ENCODE results near the gene FEZF2. TPM values are rescaled to one million over a fixed set of nuclear protein-coding genes. Genes with fewer than 3 reads are reported as not detected.
A peak's percentile ranks its signal among the peaks of the same experiment; 100 is the strongest.

FEZF2 gene
- total and polyA plus RNA-seq, 3 donors from 2014 or later, result not detected

DNA sequence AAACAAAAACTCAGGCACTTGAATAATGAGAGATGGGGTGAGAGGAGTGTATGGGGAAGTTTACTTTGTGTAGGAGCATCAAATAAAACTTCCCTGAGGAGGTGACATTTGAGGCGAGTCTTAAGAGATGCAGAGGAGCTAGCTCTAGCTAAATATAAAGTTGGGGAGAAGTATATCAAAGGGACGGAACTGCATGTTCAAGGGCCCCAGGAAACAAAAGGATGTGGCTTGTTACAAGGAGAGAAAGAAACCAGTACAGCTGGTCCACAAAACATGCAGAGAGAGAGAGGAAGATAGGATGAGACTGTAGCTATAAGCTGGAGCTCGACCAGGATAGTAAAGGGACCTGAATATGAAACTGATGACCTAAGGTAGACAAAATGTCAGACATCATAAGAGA lies 17.6 kb downstream of the FEZF2 start:
- no peaks in the 10 kb centered on the region for H3K4me1 ChIP-seq
- H3K4me3 ChIP-seq, result no peak overlapping the region
- TF ChIP-seq POLR2A (IDR thresholded peaks at IDR 0.05), result no peak
- TF ChIP-seq, protein P1, sequence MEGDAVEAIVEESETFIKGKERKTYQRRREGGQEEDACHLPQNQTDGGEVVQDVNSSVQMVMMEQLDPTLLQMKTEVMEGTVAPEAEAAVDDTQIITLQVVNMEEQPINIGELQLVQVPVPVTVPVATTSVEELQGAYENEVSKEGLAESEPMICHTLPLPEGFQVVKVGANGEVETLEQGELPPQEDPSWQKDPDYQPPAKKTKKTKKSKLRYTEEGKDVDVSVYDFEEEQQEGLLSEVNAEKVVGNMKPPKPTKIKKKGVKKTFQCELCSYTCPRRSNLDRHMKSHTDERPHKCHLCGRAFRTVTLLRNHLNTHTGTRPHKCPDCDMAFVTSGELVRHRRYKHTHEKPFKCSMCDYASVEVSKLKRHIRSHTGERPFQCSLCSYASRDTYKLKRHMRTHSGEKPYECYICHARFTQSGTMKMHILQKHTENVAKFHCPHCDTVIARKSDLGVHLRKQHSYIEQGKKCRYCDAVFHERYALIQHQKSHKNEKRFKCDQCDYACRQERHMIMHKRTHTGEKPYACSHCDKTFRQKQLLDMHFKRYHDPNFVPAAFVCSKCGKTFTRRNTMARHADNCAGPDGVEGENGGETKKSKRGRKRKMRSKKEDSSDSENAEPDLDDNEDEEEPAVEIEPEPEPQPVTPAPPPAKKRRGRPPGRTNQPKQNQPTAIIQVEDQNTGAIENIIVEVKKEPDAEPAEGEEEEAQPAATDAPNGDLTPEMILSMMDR (IDR thresholded peaks at IDR 0.05), result no peak
- 71 to 78% methylated on average over 3 of the region's 3 CpGs for WGBS, 2 donors
- no peak overlapping the region for H3K27ac ChIP-seq
- no peaks in the 10 kb centered on the region for H3K27me3 ChIP-seq
- no peaks in the 10 kb centered on the region for H3K9me3 ChIP-seq
- intact Hi-C loops (cut with DNase I; ENCODE audit: low total_unique reads), result no loop called here
- no peak for DNase-seq
- H3K36me3 ChIP-seq (ENCODE audit: low read depth, missing control alignments), result no peaks in the 10 kb centered on the region

DNA sequence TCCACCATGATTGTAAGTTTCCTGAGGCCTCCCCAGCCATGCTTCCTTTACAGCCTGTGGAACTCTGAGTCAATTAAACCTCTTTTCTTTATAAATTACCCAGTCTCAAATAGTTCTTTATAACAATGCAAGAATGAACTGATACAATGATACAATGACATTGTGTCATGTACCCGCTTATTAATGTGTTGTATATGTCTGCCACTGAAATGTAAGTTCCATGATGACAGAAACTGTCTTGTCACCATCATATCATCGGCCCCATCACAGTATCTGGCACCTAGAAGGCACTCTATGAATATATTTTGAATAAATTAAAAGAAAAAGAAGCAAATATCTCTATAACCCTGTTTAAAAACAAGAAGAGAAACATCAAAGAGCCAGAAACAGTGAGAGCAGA lies 29.6 kb downstream of the FEZF2 start:
- no peaks in the 10 kb centered on the region for H3K27me3 ChIP-seq
- H3K27ac ChIP-seq, result no peak overlapping the region
- intact Hi-C loops (cut with DNase I; ENCODE audit: low total_unique reads), result no loop called here
- DNase-seq, result no peak
- WGBS, 2 donors, result 89 to 92% methylated on average over 2 of the region's 2 CpGs
- no peak overlapping the region for H3K4me3 ChIP-seq
- no peaks in the 10 kb centered on the region for H3K36me3 ChIP-seq (ENCODE audit: low read depth, missing control alignments)
- no peaks in the 10 kb centered on the region for H3K4me1 ChIP-seq
- no peak for TF ChIP-seq POLR2A (IDR thresholded peaks at IDR 0.05)
- TF ChIP-seq, protein P1 (IDR thresholded peaks at IDR 0.05), result no peak
- no peaks in the 10 kb centered on the region for H3K9me3 ChIP-seq

GRCh38 chr3:62335196-62335595 lies 38.2 kb downstream of the FEZF2 start:
- Histone ChIP-seq H3K36me3 (ENCODE audit: low read depth, missing control alignments) (no peaks in the 10 kb centered on the region), H3K4me3 (no peak overlapping the region), H3K27ac (no peak overlapping the region), H3K27me3 (no peaks in the 10 kb centered on the region), H3K4me1 (no peaks in the 10 kb centered on the region), H3K9me3 (no peaks in the 10 kb centered on the region)
- 94 to 95% methylated on average over 3 of the region's 3 CpGs for WGBS, 2 donors
- intact Hi-C loops (cut with DNase I; ENCODE audit: low total_unique reads), result no loop called here
- DNase-seq, result no peak
- no peak for TF ChIP-seq POLR2A (IDR thresholded peaks at IDR 0.05)
- TF ChIP-seq, protein P1 (IDR thresholded peaks at IDR 0.05), result no peak

GRCh38 chr3:62332835-62333244 lies 40.5 kb downstream of the FEZF2 start:
- peak; percentile 23 for DNase-seq
- no peaks in the 10 kb centered on the region for H3K36me3 ChIP-seq (ENCODE audit: low read depth, missing control alignments)
- intact Hi-C loops (cut with DNase I; ENCODE audit: low total_unique reads), result no loop called here
- H3K27me3 ChIP-seq, result no peaks in the 10 kb centered on the region
- H3K9me3 ChIP-seq, result no peaks in the 10 kb centered on the region
- 53 to 69% methylated on average over 2 of the region's 2 CpGs for WGBS, 2 donors
- H3K27ac ChIP-seq, result no peak overlapping the region
- TF ChIP-seq, protein P1 (IDR thresholded peaks at IDR 0.05), result peak; percentile 19 to 82 (median 46)
- no peak for TF ChIP-seq POLR2A (IDR thresholded peaks at IDR 0.05)
- H3K4me1 ChIP-seq, result no peaks in the 10 kb centered on the region
- no peak overlapping the region for H3K4me3 ChIP-seq

DNA sequence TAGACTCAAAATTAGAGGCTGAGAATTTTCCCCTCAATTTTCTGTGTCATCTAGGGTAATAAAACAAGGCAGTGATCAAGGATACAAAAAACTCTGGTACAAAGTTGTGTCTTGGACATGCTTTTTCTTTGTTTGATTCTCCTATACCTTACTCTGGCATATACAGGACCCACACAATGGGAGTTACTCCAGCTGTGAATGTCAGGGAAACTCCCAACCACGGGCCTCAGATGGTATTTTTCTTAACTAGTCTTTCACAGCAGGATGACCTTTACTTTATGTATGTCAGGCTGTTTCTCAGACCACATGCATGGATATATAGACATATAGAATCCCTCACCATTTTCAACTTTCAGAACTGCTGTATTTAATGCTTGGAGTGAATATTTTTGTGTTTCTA lies 41.3 kb downstream of the FEZF2 start:
- H3K4me3 ChIP-seq, result no peak overlapping the region
- intact Hi-C loops (cut with DNase I; ENCODE audit: low total_unique reads), result no loop called here
- H3K9me3 ChIP-seq, result no peaks in the 10 kb centered on the region
- no peak for DNase-seq
- H3K4me1 ChIP-seq, result no peaks in the 10 kb centered on the region
- 72 to 94% methylated on average over 1 of the region's 1 CpG for WGBS, 2 donors
- H3K27ac ChIP-seq, result no peak overlapping the region
- H3K27me3 ChIP-seq, result no peaks in the 10 kb centered on the region
- no peaks in the 10 kb centered on the region for H3K36me3 ChIP-seq (ENCODE audit: low read depth, missing control alignments)
- no peak for TF ChIP-seq POLR2A (IDR thresholded peaks at IDR 0.05)
- TF ChIP-seq, protein P1 (IDR thresholded peaks at IDR 0.05), result no peak

All from testis (tissue), 3 donors.